ENCODE measurements around the gene ZNF821.
A peak's percentile ranks its signal among the peaks of the same experiment; 100 is the strongest.
"Not testable (repeated sequence)": the region's sequence is repeated elsewhere in the genome, so short reads cannot be mapped to it uniquely, and the experiment has no call there.

Gene ZNF821, protein sequence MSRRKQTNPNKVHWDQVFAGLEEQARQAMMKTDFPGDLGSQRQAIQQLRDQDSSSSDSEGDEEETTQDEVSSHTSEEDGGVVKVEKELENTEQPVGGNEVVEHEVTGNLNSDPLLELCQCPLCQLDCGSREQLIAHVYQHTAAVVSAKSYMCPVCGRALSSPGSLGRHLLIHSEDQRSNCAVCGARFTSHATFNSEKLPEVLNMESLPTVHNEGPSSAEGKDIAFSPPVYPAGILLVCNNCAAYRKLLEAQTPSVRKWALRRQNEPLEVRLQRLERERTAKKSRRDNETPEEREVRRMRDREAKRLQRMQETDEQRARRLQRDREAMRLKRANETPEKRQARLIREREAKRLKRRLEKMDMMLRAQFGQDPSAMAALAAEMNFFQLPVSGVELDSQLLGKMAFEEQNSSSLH

GRCh38 chr16:71883849-71884638 lies at the start of gene ZNF821:
Gene ZNF821, minus strand, starts transcription at chr16:71884182. Its CDS starts 4,236 bp downstream, at chr16:71879946.
- peak; percentile 83 for DNase-seq

DNA sequence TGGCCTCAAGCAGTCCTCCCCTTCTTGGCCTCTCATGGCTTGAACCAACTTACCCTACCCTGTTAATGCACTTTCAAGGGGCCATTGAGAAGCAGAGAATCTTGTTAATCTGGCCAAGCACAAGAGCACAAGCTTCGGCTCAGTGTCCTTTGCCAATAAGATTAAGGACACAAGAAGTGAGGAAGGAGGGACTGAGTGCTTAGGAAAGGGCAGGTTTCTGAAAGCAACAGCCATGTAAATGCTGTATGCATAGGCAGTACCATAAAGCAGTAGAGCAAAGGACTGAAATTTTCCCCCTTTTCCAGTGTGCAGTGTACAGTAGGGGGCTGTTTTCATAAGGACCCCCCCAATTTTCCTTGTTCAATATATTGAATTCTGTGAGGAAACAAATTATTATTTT lies 49.0 kb upstream of the ZNF821 start:
- DNase-seq: no peak

GRCh38 chr16:71931599-71931998 lies 47.6 kb upstream of the ZNF821 start:
- no peak for DNase-seq

DNA sequence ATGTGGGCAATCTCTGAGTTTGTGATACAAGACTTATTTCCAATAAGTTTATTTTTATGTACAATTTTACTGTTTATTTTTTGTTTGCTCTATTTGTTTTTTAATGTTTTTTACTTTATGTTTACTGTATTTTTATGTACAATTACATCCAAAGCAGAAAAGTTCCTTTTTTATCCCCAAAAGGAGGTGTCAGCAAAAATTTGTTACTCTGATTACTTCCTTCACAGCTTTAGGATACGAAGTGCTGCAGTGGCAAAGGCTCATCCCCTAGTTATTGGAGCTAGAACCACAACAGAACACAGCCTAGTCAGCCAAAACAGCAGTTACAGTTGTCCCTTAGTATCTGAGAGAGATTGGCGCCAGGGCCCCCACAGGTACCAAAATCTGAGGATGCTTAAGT lies 47.0 kb upstream of the ZNF821 start:
- no peak for DNase-seq

DNA sequence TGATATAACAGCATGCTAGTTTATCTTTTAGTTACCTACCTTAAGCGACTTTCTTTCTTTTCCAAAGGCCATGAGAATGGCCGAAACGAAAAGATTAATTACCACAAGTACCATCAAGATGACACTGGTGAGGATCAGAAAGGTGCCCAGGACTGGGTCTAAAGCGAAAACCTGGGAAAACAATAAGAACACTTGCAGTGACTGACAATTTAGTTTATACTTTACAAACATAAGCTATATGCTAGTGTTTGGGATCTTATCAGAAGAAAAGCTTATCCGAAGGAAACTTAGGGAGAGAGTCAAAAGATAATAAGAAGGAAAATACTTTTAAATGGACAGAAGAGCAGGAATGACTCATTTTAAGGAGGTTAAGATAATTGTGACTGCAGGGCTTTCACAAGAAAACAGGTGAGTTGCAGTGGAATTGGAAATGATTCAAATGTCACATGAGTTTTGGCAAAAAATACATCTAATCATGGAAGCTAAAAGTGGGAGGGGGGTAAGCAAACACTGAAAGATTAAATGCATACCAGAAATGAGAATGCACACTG lies 46.1 kb upstream of the ZNF821 start:
- DNase-seq: no peak

DNA sequence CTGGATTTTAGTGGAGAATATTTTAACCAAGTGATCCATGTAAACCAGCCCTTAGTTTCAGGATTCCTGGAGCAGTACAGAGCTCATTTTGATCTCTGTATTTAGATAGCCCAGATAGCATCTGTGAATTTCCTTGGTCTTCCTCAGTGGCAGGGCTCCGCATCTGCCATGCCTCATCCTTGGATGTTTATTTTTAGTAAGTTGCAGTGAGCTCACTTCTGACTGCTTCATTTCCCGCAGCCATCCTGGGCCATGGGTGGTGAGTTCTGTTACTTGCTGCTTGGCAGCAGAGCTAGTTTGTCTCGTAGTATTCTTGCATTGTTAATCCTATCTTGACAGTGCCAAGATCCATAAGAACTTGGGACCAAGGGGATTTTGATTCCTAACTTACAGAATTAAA lies 45.1 kb upstream of the ZNF821 start:
- no peak for DNase-seq

DNA sequence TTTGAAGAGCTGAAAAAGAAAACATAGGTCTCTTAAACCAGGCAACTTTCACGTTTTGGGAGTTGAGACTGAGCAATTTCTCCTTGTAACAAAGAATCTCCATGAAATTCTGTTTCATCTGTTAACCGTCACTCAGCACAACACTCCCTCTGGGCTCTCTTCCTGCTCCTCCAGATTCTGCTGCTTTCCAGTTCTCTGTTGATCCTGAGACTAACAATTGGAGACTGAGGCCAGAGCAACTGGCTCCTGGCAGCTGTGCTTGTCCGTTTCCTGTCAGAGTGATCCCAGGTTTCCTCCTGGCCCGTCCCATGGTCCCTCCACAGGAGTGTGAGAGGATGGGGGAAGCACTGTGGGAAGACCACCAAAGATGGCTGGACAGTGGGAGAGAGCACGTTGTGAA lies 43.8 kb upstream of the ZNF821 start:
- DNase-seq: no peak

GRCh38 chr16:71927383-71927782 lies 43.4 kb upstream of the ZNF821 start:
- no peak for DNase-seq

DNA sequence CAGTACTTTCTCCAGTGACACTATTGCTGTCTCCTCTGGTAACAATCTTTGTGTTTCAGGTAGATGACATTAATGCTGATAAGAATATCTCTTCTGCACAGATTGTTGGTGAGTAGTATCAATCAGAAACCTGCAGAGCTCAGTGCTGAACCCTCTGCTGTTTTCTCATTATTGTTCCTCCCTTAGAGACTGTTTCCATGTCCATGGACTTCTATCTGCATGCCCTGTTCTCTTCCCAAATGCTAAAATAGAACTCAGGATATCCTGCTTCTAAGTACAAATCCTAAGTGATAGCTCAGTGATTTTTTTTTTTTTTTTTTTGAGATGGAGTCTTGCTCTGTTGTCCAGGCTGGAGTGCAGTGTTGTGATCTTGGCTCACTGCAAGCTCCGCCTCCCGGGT lies 40.7 kb upstream of the ZNF821 start:
- DNase-seq: no peak

- DNase-seq: no peak
Measured at GRCh38 chr16:71923941-71924690, 40.1 kb upstream of the ZNF821 start.

DNA sequence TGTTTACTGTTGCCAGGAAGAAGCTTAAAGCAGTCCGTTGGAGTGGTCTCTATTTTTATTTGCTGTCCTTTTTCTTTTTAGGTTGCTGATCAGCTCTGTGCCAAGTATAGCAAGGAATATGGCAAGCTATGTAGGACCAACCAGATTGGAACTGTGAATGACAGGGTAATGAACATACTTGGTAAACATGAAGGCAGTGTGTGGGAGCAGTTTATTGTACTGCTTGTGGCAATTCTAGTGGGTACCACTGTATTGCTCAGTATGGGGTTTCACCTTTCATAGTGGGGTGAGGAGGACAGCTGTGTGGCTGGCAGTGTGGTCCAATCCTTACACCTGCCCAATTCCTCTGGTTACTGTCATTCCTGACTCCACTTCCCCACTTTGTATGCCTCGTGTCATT lies 36.7 kb upstream of the ZNF821 start:
- DNase-seq: no peak

DNA sequence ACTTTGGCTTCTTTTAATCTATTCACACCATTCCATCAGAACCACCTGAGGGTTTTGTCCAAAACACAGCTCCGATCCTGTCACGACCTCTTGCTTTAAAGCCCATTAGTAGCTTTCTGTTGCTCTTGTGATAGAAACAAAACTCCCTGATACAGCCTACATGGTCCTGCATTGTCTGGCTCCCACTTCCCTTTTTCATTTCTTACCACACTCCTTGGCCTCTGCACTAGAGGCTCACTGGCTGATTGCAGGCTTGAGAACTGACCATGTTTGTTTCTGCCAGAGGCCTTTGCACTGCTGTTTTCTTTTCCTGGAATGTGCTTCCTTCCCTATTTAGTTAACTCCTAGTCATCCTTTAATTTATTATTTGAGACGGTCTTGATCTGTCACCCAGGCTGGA lies 35.1 kb upstream of the ZNF821 start:
- DNase-seq: no peak

DNA sequence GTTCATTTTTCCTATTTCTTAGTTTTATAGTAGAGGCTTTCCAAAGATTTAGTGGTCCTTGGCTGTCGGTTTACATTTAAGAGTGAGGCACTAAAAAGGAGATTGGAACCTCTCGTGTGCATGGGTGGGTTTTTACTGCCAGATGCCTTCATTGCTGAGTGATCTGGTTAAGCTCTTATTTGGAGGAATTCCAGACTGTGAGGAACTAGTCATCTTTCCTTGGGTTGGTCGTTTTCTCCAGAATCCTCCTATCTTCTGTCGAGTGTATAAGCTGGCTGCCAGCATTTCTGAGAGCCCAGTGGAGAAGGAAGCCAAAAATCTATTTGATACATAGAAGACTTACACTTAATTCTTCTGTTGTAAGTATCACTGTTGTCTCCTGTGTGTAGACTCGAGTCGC lies 33.9 kb upstream of the ZNF821 start:
- no peak for DNase-seq

DNA sequence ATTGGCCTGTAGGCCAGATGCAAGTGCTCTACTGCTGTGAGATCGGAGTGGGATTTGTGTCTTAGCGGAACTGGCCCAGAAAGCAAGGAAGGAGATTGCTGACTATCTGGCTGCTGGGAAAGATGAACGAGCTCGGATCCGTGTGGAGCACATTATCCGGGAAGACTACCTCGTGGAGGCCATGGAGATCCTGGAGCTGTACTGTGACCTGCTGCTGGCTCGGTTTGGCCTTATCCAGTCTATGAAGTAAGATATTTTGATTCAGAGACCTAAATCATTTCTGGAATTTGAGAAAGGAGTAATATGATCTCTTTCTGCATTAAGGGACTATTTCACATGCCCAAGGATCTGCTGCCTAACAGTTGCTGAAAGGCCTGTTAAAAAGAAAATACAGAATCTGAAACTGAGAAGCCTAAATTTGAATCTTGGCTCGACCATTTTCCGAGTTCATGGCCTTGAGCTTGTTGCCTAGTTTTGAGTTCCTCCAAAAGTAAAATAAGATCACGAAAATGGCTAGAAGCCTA lies 32.5 kb upstream of the ZNF821 start:
- no peak for DNase-seq

DNA sequence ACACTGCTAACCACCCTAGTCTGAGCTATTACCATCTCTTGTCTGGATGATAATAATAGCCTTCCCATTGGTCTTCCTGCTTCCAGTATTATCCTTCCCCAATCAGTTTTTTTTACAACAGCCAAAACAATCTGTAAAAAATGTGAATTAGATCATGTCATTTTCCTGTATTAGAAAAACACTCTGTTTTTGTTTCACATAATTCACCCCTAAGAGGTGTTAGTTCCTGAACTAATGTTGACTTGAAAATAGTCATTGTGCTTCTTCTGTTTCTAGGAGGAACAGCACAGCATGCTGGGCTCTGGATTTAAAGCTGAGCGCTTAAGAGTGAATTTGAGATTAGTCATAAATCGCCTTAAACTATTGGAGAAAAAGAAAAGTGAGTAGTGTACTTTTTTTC lies 31.4 kb upstream of the ZNF821 start:
- no peak for DNase-seq

DNA sequence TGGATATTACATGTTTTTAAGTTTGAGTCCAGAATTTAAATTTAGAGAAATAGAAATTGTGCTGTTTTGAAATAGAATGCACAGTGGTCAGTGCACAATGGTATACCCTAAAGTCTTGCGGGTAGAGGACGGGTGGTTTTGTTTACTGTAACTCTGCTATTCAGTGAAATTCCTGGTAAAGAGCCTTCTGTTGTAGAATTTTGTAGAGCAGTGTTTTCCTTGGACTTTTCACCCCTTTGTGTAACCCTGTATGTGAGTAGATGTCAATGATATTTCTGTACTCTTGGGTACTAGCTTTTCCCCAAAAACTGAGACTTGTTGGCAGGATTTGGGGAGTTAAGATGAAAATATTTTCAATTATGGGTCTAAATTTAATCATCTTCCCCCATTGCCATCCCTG lies 30.8 kb upstream of the ZNF821 start:
- no peak for DNase-seq

DNA sequence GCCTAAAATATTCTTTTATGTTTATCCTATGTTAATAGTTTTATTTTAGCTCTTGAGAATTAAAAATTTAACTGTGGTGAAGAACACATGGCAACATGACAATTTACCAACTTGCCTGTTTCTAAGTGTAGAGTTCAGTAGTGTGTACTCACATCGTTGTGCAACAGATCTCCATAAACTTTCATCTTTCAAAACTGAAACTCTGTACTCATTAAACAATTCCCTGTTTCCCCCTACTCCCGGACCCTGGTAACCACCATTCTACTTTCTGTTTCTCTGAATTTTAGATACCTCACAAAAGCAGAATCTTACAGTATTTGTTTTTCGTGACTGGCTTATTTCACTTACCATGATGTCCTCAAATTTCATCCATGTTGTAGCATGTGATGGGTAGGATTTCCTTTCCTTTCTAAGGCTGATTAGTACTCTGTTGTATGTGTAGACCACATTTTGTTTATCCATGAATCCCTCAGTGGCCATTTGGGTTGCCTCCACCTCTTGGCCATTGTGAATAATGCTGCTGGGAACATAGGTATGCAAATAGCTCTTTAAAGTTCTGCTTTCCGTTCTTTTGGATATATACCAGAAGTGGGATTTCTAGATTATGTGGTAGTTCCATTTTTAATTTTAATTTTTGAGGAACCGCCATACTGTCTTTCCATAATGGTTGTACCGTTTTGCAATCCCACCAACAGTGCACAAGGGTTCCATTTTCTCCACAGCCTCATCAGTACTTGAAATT lies 28.7 kb upstream of the ZNF821 start:
- no peak for DNase-seq

GRCh38 chr16:71911121-71911520 lies 27.1 kb upstream of the ZNF821 start:
- no peak for DNase-seq

GRCh38 chr16:71905765-71906164 lies 21.8 kb upstream of the ZNF821 start:
- not testable (repeated sequence) for DNase-seq

DNA sequence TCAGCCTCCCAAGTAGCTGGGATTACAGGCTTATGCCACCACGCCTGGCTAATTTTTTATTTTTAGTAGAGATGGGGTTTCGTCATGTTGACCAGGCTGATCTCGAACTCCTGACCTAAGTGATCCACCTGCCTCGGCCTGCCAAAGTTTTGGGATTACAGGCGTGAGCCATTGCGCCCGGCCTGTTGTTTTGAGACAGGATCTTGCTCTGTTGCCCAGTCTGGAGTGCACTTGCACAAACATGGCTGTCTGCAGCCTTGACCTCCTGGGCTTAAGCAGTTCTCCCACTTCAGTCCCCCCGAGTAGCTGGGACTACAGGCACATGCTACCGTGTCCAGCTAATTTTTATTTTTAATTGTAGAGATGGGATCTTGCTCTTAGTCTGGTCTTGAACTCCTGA lies 20.3 kb upstream of the ZNF821 start:
- DNase-seq: no peak

GRCh38 chr16:71903608-71904007 lies 19.6 kb upstream of the ZNF821 start:
- no peak for DNase-seq

- no peak for DNase-seq
Measured at GRCh38 chr16:71902656-71903365, 18.8 kb upstream of the ZNF821 start.

All from CD4-positive, alpha-beta T cell treated with Interleukin-17A for 1 hour (primary cell).